ENCODE results near the gene SKIC3. TPM values are rescaled to one million over a fixed set of nuclear protein-coding genes. Genes with fewer than 3 reads are reported as not detected.

The SKIC3 gene
- polyA plus RNA-seq, 1 of the 3 experiments (the other 2 are of a cell fraction), result 27.4 TPM

DNA sequence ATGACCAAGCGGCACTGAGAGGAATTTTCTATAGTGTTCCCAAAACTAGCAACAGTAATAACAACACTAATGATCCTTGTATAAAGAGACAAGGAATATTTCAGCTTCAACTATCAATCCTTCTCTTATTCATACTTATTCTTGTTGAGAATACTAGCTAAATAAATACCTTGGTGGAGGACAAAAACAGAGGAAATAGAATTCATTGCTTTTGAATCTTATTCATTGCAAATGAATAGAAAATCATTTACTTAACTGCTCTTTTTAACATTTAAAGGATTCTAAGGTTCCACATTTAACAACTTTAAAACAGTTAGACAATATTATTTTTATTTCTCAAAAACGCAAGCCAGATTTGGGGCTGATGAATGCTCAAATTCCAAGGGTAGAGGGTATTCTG lies 22.4 kb downstream of the SKIC3 start:
- Histone ChIP-seq H3K27ac (ENCODE audit: low read depth in 2 of 2, low read length in 1 of 2) (no peak overlapping the region), H3K4me1 (ENCODE audit: control insufficient read depth in 1 of 2, insufficient read depth in 2 of 2, low read depth in 1 of 2, low read length in 1 of 2) (peaks cover 0 to 8% of the 10 kb centered on the region in 2 experiments; a peak in 2 of 4 replicates), H3K4me2 (no peak overlapping the region), H2AFZ (ENCODE audit: low read depth) (no peak overlapping the region), H3K36me3 (replicated peaks in 1 of 2; ENCODE audit: control insufficient read depth in 1 of 2, insufficient read depth in 2 of 2, low read length in 1 of 2) (peaks cover 44 to 84% of the 10 kb centered on the region in 2 experiments), H3K9ac (no peak overlapping the region), H3K9me2 (no peaks in the 10 kb centered on the region), H3F3A (replicated peaks; ENCODE audit: insufficient read depth) (peaks cover 8% of the 10 kb centered on the region), H4K20me1 (ENCODE audit: insufficient read depth) (no peaks in the 10 kb centered on the region), H3K79me2 (ENCODE audit: insufficient read depth) (peaks cover 9% of the 10 kb centered on the region; the same call in 1 of the 2 replicates), H3K4me3 (ENCODE audit: low read depth in 2 of 2, low read length in 1 of 2) (no peak overlapping the region), H3K27me3 (ENCODE audit: insufficient read depth) (no peaks in the 10 kb centered on the region), H3K9me3 (no peaks in the 10 kb centered on the region)
- ChIA-PET CTCF (interaction anchor here (1.1 kb wide), 1 partner anchor 12 kb away, joined by 4 read pairs; no protein-coding TSS in a partner anchor), POLR2A (no interaction called here)
- no peak for DNase-seq
- WGBS (ENCODE audit: low lambda C conversion rate), result 96% methylated on average over 2 of the region's 2 CpGs
- TF ChIP-seq CHD2 (IDR thresholded peaks at IDR 0.05; ENCODE audit: low read length, partially characterized antibody) (no peak), TAF1 (IDR thresholded peaks at IDR 0.05; ENCODE audit: borderline replicate concordance, low read depth, low read length) (no peak), NRF1 (IDR thresholded peaks at IDR 0.05; ENCODE audit: low read depth, low read length) (no peak)
- TF ChIP-seq, protein P1, sequence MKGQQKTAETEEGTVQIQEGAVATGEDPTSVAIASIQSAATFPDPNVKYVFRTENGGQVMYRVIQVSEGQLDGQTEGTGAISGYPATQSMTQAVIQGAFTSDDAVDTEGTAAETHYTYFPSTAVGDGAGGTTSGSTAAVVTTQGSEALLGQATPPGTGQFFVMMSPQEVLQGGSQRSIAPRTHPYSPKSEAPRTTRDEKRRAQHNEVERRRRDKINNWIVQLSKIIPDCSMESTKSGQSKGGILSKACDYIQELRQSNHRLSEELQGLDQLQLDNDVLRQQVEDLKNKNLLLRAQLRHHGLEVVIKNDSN (IDR thresholded peaks at IDR 0.05; ENCODE audit: borderline replicate concordance, low read depth), result no peak
- TF ChIP-seq, protein P2, sequence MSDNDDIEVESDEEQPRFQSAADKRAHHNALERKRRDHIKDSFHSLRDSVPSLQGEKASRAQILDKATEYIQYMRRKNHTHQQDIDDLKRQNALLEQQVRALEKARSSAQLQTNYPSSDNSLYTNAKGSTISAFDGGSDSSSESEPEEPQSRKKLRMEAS (IDR thresholded peaks at IDR 0.05; ENCODE audit: low read depth), result no peak

DNA sequence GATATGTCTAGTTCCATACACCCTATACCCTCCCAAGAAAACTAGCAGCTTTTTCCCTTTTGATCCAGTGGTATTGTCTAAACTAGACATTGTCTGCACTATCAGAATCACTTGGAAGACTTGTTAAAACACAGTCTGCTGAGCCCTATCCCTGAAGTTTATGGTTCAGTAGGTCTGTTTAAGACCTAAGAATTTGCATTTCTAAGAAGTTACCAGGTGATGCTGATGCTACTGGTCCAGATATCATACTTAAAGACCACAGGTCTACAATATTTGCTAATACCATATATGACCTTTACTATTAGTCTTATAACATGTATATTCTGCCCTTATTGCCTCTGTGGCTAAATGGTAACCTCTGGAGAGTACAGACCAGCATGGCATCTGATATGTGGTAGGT lies 23.3 kb downstream of the SKIC3 start:
- Histone ChIP-seq H3K4me1 (ENCODE audit: control insufficient read depth in 1 of 2, insufficient read depth in 2 of 2, low read depth in 1 of 2, low read length in 1 of 2) (peaks cover 0 to 8% of the 10 kb centered on the region in 2 experiments; a peak in 2 of 4 replicates), H3K36me3 (replicated peaks in 1 of 2; ENCODE audit: control insufficient read depth in 1 of 2, insufficient read depth in 2 of 2, low read length in 1 of 2) (peaks cover 44 to 81% of the 10 kb centered on the region in 2 experiments), H2AFZ (ENCODE audit: low read depth) (no peak overlapping the region), H3K9me3 (no peaks in the 10 kb centered on the region), H4K20me1 (ENCODE audit: insufficient read depth) (no peaks in the 10 kb centered on the region), H3F3A (replicated peaks; ENCODE audit: insufficient read depth) (peaks cover 8% of the 10 kb centered on the region), H3K27ac (ENCODE audit: low read depth in 2 of 2, low read length in 1 of 2) (no peak overlapping the region; a peak in 1 of 4 replicates), H3K4me3 (ENCODE audit: low read depth in 2 of 2, low read length in 1 of 2) (no peak overlapping the region), H3K79me2 (ENCODE audit: insufficient read depth) (peaks cover 7% of the 10 kb centered on the region; the same call in 1 of the 2 replicates), H3K27me3 (ENCODE audit: insufficient read depth) (no peaks in the 10 kb centered on the region), H3K9me2 (no peaks in the 10 kb centered on the region), H3K9ac (no peak overlapping the region), H3K4me2 (no peak overlapping the region)
- ChIA-PET POLR2A (no interaction called here), CTCF (no interaction called here)
- DNase-seq, result no peak
- TF ChIP-seq RXRA (IDR thresholded peaks at IDR 0.05; ENCODE audit: borderline replicate concordance, low read depth) (no peak), EZH2phosphoT487 (IDR thresholded peaks at IDR 0.05; ENCODE audit: borderline replicate concordance, low read depth) (no peak), RAD21 (IDR thresholded peaks at IDR 0.05; ENCODE audit: low read length) (no peak), MXI1 (IDR thresholded peaks at IDR 0.05; ENCODE audit: low read depth, low read length) (no peak), FOXJ3 (CRISPR knock-in tag; IDR thresholded peaks at IDR 0.05) (no peak), FOSL2 (IDR thresholded peaks at IDR 0.05; ENCODE audit: borderline replicate concordance, low read depth) (no peak), POLR2AphosphoS5 (IDR thresholded peaks at IDR 0.05; ENCODE audit: low read depth, low read length) (no peak), RCOR1 (IDR thresholded peaks at IDR 0.05; ENCODE audit: low read length) (no peak), NRF1 (IDR thresholded peaks at IDR 0.05; ENCODE audit: low read depth, low read length) (no peak), SMC3 (IDR thresholded peaks at IDR 0.05; ENCODE audit: low read depth, low read length) (no peak), TAF1 (IDR thresholded peaks at IDR 0.05; ENCODE audit: borderline replicate concordance, low read depth, low read length) (no peak), JUND (IDR thresholded peaks at IDR 0.05) (no peak), TCF12 (IDR thresholded peaks at IDR 0.05) (no peak), GABPA (IDR thresholded peaks at IDR 0.05; ENCODE audit: low read depth) (no peak)
- TF ChIP-seq, protein P3, sequence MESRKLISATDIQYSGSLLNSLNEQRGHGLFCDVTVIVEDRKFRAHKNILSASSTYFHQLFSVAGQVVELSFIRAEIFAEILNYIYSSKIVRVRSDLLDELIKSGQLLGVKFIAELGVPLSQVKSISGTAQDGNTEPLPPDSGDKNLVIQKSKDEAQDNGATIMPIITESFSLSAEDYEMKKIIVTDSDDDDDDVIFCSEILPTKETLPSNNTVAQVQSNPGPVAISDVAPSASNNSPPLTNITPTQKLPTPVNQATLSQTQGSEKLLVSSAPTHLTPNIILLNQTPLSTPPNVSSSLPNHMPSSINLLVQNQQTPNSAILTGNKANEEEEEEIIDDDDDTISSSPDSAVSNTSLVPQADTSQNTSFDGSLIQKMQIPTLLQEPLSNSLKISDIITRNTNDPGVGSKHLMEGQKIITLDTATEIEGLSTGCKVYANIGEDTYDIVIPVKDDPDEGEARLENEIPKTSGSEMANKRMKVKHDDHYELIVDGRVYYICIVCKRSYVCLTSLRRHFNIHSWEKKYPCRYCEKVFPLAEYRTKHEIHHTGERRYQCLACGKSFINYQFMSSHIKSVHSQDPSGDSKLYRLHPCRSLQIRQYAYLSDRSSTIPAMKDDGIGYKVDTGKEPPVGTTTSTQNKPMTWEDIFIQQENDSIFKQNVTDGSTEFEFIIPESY (IDR thresholded peaks at IDR 0.05; ENCODE audit: borderline replicate concordance, low read depth), result no peak
- TF ChIP-seq, protein P4, sequence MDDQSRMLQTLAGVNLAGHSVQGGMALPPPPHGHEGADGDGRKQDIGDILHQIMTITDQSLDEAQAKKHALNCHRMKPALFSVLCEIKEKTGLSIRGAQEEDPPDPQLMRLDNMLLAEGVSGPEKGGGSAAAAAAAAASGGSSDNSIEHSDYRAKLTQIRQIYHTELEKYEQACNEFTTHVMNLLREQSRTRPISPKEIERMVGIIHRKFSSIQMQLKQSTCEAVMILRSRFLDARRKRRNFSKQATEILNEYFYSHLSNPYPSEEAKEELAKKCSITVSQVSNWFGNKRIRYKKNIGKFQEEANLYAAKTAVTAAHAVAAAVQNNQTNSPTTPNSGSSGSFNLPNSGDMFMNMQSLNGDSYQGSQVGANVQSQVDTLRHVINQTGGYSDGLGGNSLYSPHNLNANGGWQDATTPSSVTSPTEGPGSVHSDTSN (IDR thresholded peaks at IDR 0.05), result no peak
- TF ChIP-seq, protein P1 (IDR thresholded peaks at IDR 0.05; ENCODE audit: borderline replicate concordance, low read depth), result no peak
- TF ChIP-seq, protein P5, sequence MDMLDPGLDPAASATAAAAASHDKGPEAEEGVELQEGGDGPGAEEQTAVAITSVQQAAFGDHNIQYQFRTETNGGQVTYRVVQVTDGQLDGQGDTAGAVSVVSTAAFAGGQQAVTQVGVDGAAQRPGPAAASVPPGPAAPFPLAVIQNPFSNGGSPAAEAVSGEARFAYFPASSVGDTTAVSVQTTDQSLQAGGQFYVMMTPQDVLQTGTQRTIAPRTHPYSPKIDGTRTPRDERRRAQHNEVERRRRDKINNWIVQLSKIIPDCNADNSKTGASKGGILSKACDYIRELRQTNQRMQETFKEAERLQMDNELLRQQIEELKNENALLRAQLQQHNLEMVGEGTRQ (IDR thresholded peaks at IDR 0.05; ENCODE audit: borderline replicate concordance, low read depth, low read length), result no peak
- TF ChIP-seq, protein P6, sequence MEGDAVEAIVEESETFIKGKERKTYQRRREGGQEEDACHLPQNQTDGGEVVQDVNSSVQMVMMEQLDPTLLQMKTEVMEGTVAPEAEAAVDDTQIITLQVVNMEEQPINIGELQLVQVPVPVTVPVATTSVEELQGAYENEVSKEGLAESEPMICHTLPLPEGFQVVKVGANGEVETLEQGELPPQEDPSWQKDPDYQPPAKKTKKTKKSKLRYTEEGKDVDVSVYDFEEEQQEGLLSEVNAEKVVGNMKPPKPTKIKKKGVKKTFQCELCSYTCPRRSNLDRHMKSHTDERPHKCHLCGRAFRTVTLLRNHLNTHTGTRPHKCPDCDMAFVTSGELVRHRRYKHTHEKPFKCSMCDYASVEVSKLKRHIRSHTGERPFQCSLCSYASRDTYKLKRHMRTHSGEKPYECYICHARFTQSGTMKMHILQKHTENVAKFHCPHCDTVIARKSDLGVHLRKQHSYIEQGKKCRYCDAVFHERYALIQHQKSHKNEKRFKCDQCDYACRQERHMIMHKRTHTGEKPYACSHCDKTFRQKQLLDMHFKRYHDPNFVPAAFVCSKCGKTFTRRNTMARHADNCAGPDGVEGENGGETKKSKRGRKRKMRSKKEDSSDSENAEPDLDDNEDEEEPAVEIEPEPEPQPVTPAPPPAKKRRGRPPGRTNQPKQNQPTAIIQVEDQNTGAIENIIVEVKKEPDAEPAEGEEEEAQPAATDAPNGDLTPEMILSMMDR (IDR thresholded peaks at IDR 0.05), result no peak
